ENCODE measurements around the gene IPO11.
"Not testable (repeated sequence)": the region's sequence is repeated elsewhere in the genome, so short reads cannot be mapped to it uniquely, and the experiment has no call there.

Gene IPO11

GRCh38 chr5:62617943-62618342, 205.4 kb downstream of the IPO11 start:
- H3K36me3 ChIP-seq = peaks cover 17 to 45% (median 32%) of the 10 kb centered on the region in 11 experiments
- H3K4me3 ChIP-seq = no peak overlapping the region
- peaks cover 0 to 21% (median 13%) of the 10 kb centered on the region in 11 experiments; a peak in 15 of 22 replicates for H3K9me3 ChIP-seq (replicated peaks in 1 of 11)
- H3K27ac ChIP-seq = no peak overlapping the region
- no peaks in the 10 kb centered on the region for H4K20me1 ChIP-seq
- H3K4me1 ChIP-seq = no peaks in the 10 kb centered on the region
- no peak overlapping the region for H3K4me2 ChIP-seq
- no peaks in the 10 kb centered on the region for H3K27me3 ChIP-seq
- no peak for TF ChIP-seq Cebpa-rat (IDR thresholded peaks at IDR 0.05)
- no peak overlapping the region for H3K9ac ChIP-seq

GRCh38 chr5:62620761-62621160, 208.2 kb downstream of the IPO11 start:
- TF ChIP-seq Cebpa-rat (IDR thresholded peaks at IDR 0.05) = no peak
- no peak overlapping the region for H3K4me2 ChIP-seq
- H3K36me3 ChIP-seq = peaks cover 0 to 25% (median 11%) of the 10 kb centered on the region in 11 experiments; a peak in 16 of 22 replicates
- H3K9ac ChIP-seq = no peak overlapping the region
- H3K4me1 ChIP-seq = no peaks in the 10 kb centered on the region
- H3K27ac ChIP-seq = no peak overlapping the region
- no peaks in the 10 kb centered on the region for H3K27me3 ChIP-seq
- no peaks in the 10 kb centered on the region for H4K20me1 ChIP-seq
- no peak overlapping the region for H3K4me3 ChIP-seq
- no peaks in the 10 kb centered on the region for H3K9me3 ChIP-seq (replicated peaks in 1 of 11)

GRCh38 chr5:62621280-62621679, 208.7 kb downstream of the IPO11 start:
- TF ChIP-seq Cebpa-rat (IDR thresholded peaks at IDR 0.05) = no peak
- Histone ChIP-seq H3K4me3 (no peak overlapping the region), H3K27me3 (no peaks in the 10 kb centered on the region), H4K20me1 (no peaks in the 10 kb centered on the region), H3K4me1 (no peaks in the 10 kb centered on the region), H3K4me2 (no peak overlapping the region), H3K36me3 (peaks cover 0 to 28% (median 11%) of the 10 kb centered on the region in 11 experiments; a peak in 17 of 22 replicates), H3K27ac (no peak overlapping the region), H3K9me3 (replicated peaks in 1 of 11) (no peaks in the 10 kb centered on the region), H3K9ac (no peak overlapping the region)

GRCh38 chr5:62623271-62623670, 210.7 kb downstream of the IPO11 start:
- H3K4me3 ChIP-seq = no peak overlapping the region
- H3K36me3 ChIP-seq = peaks cover 16 to 48% (median 29%) of the 10 kb centered on the region in 11 experiments; a peak in 21 of 22 replicates
- H3K4me2 ChIP-seq = no peak overlapping the region
- no peak overlapping the region for H3K9ac ChIP-seq
- no peaks in the 10 kb centered on the region for H3K9me3 ChIP-seq (replicated peaks in 1 of 11)
- H3K27ac ChIP-seq = no peak overlapping the region
- H4K20me1 ChIP-seq = no peaks in the 10 kb centered on the region
- H3K27me3 ChIP-seq = no peaks in the 10 kb centered on the region
- no peaks in the 10 kb centered on the region for H3K4me1 ChIP-seq
- no peak for TF ChIP-seq Cebpa-rat (IDR thresholded peaks at IDR 0.05)

- not testable (repeated sequence) for H3K4me1 ChIP-seq; H3K4me2 ChIP-seq; H3K9ac ChIP-seq; H3K27ac ChIP-seq; H3K27me3 ChIP-seq; H3K9me3 ChIP-seq (replicated peaks in 1 of 11); H3K4me3 ChIP-seq; H4K20me1 ChIP-seq
- H3K36me3 ChIP-seq = peaks cover 16 to 57% (median 35%) of the 10 kb centered on the region in 11 experiments; a peak in 21 of 22 replicates
Measured at GRCh38 chr5:62624436-62624835, 211.9 kb downstream of the IPO11 start.

GRCh38 chr5:62626534-62626933, 214.0 kb downstream of the IPO11 start:
- no peak overlapping the region for H3K9ac ChIP-seq
- no peak overlapping the region for H3K27ac ChIP-seq
- no peak overlapping the region for H3K4me3 ChIP-seq
- H3K4me2 ChIP-seq = no peak overlapping the region
- peaks cover 16 to 63% (median 47%) of the 10 kb centered on the region in 11 experiments; a peak in 21 of 22 replicates for H3K36me3 ChIP-seq
- no peaks in the 10 kb centered on the region for H3K4me1 ChIP-seq
- H3K9me3 ChIP-seq (replicated peaks in 1 of 11) = no peaks in the 10 kb centered on the region
- TF ChIP-seq Cebpa-rat (IDR thresholded peaks at IDR 0.05) = no peak
- H3K27me3 ChIP-seq = no peaks in the 10 kb centered on the region
- H4K20me1 ChIP-seq = no peaks in the 10 kb centered on the region

- Histone ChIP-seq H3K4me1 (no peaks in the 10 kb centered on the region), H3K9ac (no peak overlapping the region), H3K27ac (no peak overlapping the region), H3K27me3 (no peaks in the 10 kb centered on the region), H3K36me3 (peaks cover 16 to 64% (median 48%) of the 10 kb centered on the region in 11 experiments; a peak in 21 of 22 replicates), H3K4me3 (no peak overlapping the region), H3K4me2 (no peak overlapping the region), H3K9me3 (replicated peaks in 1 of 11) (no peaks in the 10 kb centered on the region), H4K20me1 (no peaks in the 10 kb centered on the region)
- TF ChIP-seq Cebpa-rat (IDR thresholded peaks at IDR 0.05) = no peak
Measured at GRCh38 chr5:62627121-62627520, 214.6 kb downstream of the IPO11 start.

GRCh38 chr5:62627901-62628300, 215.3 kb downstream of the IPO11 start:
- H3K4me2 ChIP-seq = no peak overlapping the region
- no peaks in the 10 kb centered on the region for H3K4me1 ChIP-seq
- no peaks in the 10 kb centered on the region for H3K9me3 ChIP-seq (replicated peaks in 1 of 11)
- H4K20me1 ChIP-seq = no peaks in the 10 kb centered on the region
- no peak for TF ChIP-seq Cebpa-rat (IDR thresholded peaks at IDR 0.05)
- H3K27ac ChIP-seq = no peak overlapping the region
- peaks cover 16 to 64% (median 48%) of the 10 kb centered on the region in 11 experiments; a peak in 21 of 22 replicates for H3K36me3 ChIP-seq
- no peaks in the 10 kb centered on the region for H3K27me3 ChIP-seq
- no peak overlapping the region for H3K4me3 ChIP-seq
- no peak overlapping the region for H3K9ac ChIP-seq

GRCh38 chr5:62631909-62632580, 219.5 kb downstream of the IPO11 start:
- no peaks in the 10 kb centered on the region for H3K9me3 ChIP-seq (replicated peaks in 1 of 11)
- no peak for TF ChIP-seq Cebpa-rat (IDR thresholded peaks at IDR 0.05)

GRCh38 chr5:62633243-62633642, 220.7 kb downstream of the IPO11 start:
- Histone ChIP-seq H3K4me1 (no peaks in the 10 kb centered on the region), H3K4me2 (no peak overlapping the region), H3K27me3 (no peaks in the 10 kb centered on the region), H3K9ac (no peak overlapping the region), H3K36me3 (peaks cover 0 to 66% (median 31%) of the 10 kb centered on the region in 11 experiments; a peak in 21 of 22 replicates), H3K9me3 (replicated peaks in 1 of 11) (no peaks in the 10 kb centered on the region), H3K4me3 (no peak overlapping the region), H3K27ac (no peak overlapping the region), H4K20me1 (no peaks in the 10 kb centered on the region)
- TF ChIP-seq Cebpa-rat (IDR thresholded peaks at IDR 0.05) = no peak

More at GRCh38 chr5:62631909-62632580, 219.5 kb downstream of the IPO11 start:
- H3K27me3 ChIP-seq = no peaks in the 10 kb centered on the region
- no peaks in the 10 kb centered on the region for H4K20me1 ChIP-seq
- no peak overlapping the region for H3K27ac ChIP-seq
- H3K4me1 ChIP-seq = no peaks in the 10 kb centered on the region
- H3K4me3 ChIP-seq = no peak overlapping the region
- peaks cover 9 to 76% (median 42%) of the 10 kb centered on the region in 11 experiments; a peak in 21 of 22 replicates for H3K36me3 ChIP-seq
- H3K4me2 ChIP-seq = no peak overlapping the region
- H3K9ac ChIP-seq = no peak overlapping the region
